ENCODE measurements around the gene PDZD8.
"Not testable (repeated sequence)": the region's sequence is repeated elsewhere in the genome, so short reads cannot be mapped to it uniquely, and the experiment has no call there.

The PDZD8 gene

GRCh38 chr10:117254774-117255735 is 120.2 kb downstream of the PDZD8 start:
- no peak for DNase-seq (ENCODE audit: low read depth)

DNA sequence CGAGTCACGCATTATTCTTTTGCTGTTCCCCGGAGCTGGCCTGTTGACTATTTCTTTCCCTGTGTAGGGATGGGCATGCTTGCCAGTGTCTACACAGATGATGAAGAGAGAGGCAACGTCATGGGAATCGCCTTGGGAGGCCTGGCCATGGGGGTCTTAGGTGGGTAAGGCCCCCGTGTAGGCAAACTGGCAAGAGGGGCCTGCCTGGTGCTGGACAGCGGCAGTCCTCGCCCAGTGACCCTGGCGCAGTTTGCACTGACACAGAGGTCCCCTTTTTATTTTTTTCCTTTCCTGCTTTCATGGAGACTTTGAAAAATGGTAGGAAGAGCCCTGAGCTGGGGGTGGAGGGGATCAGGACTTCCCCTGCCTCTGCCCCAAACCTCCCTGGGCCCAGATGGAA is 120.9 kb downstream of the PDZD8 start:
- no peak for DNase-seq (ENCODE audit: low read depth)

- DNase-seq (ENCODE audit: low read depth), result no peak
Measured at GRCh38 chr10:117253908-117254307, 121.3 kb downstream of the PDZD8 start.

DNA sequence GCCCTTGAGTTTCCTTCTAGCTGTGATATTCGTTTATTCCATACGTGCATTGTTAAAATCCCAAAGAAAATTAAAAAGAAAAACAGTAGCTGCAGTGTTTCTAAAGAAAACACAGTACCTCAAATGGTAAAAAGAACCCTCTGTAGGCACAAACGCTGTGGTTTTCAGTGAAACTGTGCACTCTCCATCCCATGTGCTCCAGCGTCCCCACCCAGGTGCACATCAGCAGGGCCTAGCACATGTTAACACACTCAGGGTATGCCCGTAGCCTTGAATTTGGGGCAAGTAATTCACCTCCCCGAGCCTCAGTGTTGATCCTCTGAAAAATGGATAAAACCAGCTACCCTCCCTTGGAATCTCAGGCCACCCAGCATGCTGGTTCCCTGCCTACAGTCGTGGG is 124.8 kb downstream of the PDZD8 start:
- no peak for DNase-seq (ENCODE audit: low read depth)

DNA sequence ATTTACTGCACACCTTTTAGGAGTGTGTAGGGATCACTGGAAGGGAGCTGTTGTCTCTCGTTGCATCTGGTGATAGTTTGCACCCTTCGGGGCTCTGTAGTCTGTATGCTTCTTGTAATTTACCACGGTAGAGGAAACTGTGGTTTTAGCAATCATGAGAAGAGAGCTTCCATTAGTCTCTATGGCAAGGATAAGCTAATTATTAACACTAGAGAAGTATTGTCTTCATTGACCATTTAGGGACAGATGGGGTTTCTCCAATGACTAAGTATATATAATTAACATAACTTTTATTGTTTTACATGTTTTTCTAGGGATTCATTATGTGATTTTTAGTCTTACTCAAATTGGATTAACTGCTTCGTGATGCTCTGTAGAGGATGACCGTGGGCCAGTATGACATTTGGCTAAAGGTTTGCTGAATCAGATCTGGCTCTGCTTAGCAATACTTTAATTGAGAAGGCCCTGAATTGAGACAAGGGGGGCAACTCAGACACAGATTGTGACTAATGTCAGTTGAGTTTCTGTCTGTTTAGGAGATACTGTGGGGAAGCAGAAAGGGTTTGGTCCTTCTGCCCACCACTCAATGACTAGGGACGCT is 125.6 kb downstream of the PDZD8 start:
- DNase-seq (ENCODE audit: low read depth), result no peak

- DNase-seq (ENCODE audit: low read depth), result no peak
Measured at GRCh38 chr10:117248750-117249465, 126.3 kb downstream of the PDZD8 start.

DNA sequence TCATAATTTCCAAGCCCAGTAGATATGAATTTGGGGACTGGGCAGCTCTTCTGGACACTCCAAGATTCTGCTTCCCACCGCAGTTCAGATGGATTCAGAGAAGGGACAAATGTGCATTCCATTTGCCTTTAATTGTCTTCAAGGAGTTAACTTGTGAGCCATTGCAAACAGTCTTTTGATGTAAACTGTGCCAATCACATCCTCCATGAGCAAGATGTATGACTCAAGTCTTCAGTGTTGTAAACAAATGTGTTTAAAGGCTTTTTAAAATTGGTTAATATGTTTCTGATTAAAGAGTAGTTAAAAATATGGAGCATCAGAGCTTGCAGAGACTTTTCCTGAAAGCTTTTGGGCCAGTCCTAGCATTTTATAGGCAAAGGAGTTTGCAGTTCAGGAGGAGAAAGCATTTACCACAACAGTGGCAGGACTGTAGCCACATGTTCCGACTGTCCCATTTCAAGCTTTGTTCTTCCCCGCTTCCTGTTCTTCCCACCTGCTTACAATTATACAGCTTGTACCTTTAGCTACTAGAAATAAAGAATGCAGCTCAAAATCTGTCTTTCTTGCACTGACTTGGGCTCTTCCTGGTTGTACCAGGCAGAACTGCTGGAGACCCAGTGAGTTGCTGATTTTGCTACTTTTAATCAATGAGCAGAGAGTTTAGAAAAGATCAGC is 128.1 kb downstream of the PDZD8 start:
- DNase-seq (ENCODE audit: low read depth), result no peak

DNA sequence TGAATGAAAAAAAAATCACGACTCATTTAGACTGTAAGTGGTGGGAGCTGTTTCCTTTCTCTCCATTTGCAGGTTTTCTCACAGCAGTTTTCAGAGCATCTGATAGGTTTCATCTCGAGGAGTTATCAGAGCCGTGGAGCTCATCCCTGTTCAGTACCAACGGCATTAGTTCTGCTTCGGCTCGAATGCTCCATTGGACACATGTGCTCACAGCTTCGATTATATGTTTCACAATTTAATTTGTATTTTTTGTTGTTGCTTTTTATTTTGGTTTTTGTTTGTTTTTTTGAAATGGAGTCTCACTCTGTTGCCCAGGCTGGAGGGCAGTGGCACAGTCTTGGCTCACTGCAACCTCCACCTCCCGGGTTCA is 132.8 kb downstream of the PDZD8 start:
- DNase-seq (ENCODE audit: low read depth), result no peak

DNA sequence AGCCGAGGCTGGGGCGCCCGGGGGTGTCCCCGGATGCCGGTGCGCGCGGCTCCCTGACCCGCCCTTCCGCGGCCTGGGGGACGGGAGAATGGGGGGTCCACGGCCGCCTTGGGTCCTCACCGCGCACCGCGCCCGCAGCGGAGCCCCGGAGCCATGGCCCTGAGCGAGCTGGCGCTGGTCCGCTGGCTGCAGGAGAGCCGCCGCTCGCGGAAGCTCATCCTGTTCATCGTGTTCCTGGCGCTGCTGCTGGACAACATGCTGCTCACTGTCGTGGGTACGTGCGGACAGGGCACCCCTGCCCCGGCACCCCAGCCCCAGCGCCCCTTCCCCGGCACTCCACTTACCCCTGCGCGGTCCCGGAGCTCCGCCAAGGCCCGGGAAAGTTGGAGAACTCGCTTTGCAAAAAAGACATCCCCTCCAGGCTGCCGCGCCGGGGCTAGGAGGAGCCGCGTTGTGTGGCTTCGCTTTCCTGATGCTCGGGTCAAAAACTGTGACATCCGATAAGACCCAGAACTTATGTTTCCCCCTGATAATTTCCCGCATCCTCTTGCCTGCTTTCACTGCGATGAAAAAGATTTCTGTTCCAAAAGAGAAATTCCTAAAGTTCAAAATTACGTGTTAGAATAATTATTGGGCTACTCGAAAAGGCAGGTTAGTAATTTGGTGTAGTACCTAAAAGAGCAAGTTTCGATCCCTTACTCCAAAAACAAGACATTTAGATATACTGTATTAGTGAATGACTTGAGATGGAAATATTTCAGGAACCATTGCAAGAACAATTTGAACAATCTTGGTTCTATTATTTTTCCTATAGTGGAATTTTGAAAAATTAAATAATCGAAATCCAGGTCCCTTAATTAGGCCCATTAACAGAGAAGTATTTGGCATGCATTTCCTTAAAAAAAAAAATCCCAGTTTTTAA is 133.4 kb downstream of the PDZD8 start:
- no peak for DNase-seq (ENCODE audit: low read depth)

- no peak for DNase-seq (ENCODE audit: low read depth)
Measured at GRCh38 chr10:117240621-117241529, 134.4 kb downstream of the PDZD8 start, which contains the start of gene SLC18A2. TSS of gene SLC18A2 (plus strand) at chr10:117241114. CDS start at chr10:117241694, 580 bp downstream.

DNA sequence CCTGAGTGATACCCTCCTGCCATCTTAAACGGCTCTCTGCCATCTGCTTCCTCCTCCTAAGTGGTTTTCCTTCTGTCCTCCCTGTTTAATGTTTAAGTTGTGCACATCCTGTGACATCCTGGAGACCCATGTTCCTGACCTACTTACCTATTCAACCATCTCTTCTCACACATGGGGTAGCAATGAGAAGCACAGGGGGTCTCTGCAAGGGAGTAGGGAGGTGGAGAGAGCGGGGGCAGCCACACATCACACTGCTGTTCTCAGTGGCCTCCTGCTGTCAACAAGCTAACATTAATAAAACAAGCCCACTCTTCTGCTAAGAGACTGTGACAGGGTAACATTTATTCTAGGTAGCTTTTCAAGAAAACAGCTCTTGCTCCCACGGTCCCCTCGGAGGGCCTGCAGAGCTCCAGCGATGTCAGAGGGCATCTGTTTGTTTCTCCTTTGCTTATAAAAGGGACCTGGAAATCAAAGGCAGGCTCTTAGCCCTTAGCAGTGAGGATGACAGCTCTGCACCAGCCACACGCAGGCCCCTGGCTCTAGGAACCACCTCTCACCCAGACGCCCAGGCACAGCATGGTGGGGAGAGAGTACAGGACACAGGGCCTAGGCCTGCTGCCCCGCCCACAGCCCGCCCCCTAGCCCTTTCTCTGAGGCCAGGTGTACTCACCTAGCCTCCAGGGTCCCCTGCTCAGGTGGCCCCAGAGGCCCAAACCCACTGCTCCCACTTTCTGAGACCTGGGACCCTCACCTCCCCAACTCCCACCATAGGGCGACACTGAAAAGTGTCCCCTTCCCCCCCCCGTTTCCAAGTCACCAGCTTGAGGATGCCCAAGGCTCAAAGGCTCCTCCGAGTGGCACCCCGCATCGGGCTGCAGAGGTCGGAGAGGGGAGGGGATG is 135.3 kb downstream of the PDZD8 start:
- no peak for DNase-seq (ENCODE audit: low read depth)

- no peak for DNase-seq (ENCODE audit: low read depth)
Measured at GRCh38 chr10:117239051-117239450, 136.2 kb downstream of the PDZD8 start.

DNA sequence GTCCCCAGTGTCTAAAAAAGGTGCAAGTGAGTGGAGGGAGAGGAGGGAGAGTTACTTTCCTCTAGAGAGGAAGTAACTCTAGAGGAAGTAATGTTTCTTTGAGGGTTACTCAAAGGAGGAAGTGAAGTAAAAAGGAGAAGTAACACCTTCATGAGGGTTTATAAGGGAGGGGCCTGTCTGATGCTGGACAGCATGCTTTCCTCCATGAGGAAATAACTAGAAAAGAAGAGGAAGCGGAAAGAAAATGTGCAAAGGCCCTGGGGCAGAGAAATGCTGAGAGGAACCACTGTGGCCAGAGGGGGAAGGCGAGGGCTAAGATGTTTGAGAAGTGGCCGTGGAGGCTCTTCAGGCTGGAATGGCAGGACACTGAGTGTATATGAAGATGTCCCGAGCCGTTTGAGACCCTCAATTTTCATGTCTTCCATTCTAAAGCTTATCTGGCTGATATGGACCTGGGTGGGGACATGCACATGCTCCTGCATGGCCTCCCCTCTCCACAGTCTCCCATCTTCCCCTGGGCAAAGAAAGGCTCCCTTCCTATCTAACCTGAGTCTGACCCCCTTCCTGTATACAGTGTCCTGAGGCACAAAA is 137.7 kb downstream of the PDZD8 start:
- no peak for DNase-seq (ENCODE audit: low read depth)

GRCh38 chr10:117230107-117230506 is 145.1 kb downstream of the PDZD8 start:
- not testable (repeated sequence) for DNase-seq (ENCODE audit: low read depth)

DNA sequence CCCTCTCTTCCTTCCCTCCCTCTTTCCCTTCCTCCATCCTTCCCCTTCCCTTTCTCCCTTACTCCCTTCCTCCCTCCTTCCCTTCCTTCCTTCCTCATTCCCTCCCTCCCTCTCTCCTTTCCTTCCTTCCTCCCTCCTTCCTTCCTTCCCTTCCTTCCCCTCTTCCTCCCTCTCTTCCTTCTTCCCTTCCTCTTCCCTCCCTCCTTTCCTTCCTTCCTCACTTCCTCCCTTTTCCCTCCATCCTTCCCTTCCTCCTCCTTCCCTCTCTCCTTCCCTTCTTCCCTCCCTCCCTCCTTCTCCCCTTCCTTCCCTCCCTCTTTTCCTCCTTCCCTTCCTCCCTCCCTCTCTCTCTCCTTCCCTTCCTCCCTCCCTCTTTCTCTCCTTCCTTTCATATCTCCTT is 147.0 kb downstream of the PDZD8 start:
- no peak for DNase-seq (ENCODE audit: low read depth)
